ENCODE data around the gene MYH10. TPM values are rescaled to one million over a fixed set of nuclear protein-coding genes. Genes with fewer than 3 reads are reported as not detected.

The MYH10 gene
- total RNA-seq, 1 donor from 2014 or later: 49.7 TPM

DNA sequence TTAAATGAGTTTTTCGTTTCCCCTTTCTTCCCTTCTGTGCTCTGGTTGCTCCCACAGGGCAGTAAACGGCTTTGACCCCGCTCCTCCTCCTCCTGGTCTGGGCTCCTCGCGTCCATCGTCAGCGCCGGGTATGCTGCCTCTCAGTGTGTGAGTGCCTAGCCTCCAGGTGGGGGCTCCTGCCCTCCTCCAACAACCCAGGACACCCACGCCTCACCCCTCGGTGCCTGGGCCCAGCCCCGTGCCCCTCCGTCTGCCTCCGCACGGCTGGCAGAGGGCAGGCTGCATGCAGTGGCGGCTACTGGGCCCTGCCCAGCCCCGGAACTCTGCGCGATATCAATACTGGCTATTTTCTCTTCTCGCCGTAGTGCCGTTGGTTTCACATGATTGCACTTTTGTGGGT, 163.7 kb downstream of the MYH10 start:
- H3K4me3 ChIP-seq: no peak overlapping the region
- H3K4me1 ChIP-seq: peaks cover 63% of the 10 kb centered on the region
- H3K9me3 ChIP-seq (replicated peaks): no peaks in the 10 kb centered on the region
- no peak overlapping the region for H3K27ac ChIP-seq (replicated peaks)
- peaks cover 50% of the 10 kb centered on the region for H3K36me3 ChIP-seq
- TF ChIP-seq, protein P1, sequence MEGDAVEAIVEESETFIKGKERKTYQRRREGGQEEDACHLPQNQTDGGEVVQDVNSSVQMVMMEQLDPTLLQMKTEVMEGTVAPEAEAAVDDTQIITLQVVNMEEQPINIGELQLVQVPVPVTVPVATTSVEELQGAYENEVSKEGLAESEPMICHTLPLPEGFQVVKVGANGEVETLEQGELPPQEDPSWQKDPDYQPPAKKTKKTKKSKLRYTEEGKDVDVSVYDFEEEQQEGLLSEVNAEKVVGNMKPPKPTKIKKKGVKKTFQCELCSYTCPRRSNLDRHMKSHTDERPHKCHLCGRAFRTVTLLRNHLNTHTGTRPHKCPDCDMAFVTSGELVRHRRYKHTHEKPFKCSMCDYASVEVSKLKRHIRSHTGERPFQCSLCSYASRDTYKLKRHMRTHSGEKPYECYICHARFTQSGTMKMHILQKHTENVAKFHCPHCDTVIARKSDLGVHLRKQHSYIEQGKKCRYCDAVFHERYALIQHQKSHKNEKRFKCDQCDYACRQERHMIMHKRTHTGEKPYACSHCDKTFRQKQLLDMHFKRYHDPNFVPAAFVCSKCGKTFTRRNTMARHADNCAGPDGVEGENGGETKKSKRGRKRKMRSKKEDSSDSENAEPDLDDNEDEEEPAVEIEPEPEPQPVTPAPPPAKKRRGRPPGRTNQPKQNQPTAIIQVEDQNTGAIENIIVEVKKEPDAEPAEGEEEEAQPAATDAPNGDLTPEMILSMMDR (IDR thresholded peaks at IDR 0.05; ENCODE audit: borderline replicate concordance): no peak
- intact Hi-C loops (cut with micrococcal nuclease): no loop called here
- no peak for DNase-seq
- no peaks in the 10 kb centered on the region for H3K27me3 ChIP-seq (ENCODE audit: low read depth)

DNA sequence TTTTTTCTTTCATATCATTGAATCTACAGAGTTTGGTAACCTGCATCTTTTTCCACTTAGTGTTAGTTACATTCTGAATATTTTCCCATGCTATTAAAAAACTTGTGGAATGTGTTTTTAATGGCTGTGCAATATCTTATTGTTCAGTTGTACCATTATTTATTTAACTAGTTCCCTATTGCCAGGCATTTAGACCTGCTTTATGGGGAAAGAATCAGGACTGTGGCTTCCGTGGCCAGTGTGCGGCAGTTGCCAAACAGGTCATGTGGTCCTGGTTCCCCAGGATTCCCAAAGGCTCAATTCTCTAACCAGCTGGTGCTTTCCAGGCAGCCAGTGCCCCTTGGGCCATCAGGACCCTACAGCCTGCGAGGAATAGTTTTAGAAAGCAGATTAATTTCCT, 164.1 kb downstream of the MYH10 start:
- TF ChIP-seq, protein P1 (IDR thresholded peaks at IDR 0.05; ENCODE audit: borderline replicate concordance): no peak
- H3K4me3 ChIP-seq: no peak overlapping the region
- peaks cover 50% of the 10 kb centered on the region for H3K36me3 ChIP-seq
- no peaks in the 10 kb centered on the region for H3K9me3 ChIP-seq (replicated peaks)
- DNase-seq: no peak
- no peak overlapping the region for H3K27ac ChIP-seq (replicated peaks)
- intact Hi-C loops (cut with micrococcal nuclease): no loop called here
- H3K27me3 ChIP-seq (ENCODE audit: low read depth): no peaks in the 10 kb centered on the region
- H3K4me1 ChIP-seq: peaks cover 63% of the 10 kb centered on the region

DNA sequence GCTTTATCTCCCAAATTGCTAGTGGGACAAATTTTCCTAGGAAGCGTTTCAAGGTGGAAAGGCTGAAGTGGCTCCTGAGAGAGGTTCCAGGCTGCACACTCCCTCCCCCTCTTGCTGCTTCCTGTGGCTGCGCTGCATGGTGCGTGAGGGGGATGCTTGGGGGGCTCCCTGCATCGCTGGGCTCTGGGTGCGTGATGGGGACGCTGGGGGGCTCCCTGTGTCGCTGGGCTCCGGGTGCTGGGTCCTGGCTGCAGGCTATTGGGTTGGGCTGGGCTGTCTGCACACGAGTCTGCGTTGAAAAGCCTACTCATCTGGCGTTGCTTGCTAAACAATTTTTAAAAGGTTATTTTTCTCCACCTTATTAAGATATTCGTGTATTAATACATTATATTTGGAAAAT, 164.8 kb downstream of the MYH10 start:
- intact Hi-C loops (cut with micrococcal nuclease): no loop called here
- peaks cover 58% of the 10 kb centered on the region for H3K4me1 ChIP-seq
- no peaks in the 10 kb centered on the region for H3K27me3 ChIP-seq (ENCODE audit: low read depth)
- H3K36me3 ChIP-seq: peaks cover 56% of the 10 kb centered on the region
- TF ChIP-seq, protein P1 (IDR thresholded peaks at IDR 0.05; ENCODE audit: borderline replicate concordance): no peak
- no peaks in the 10 kb centered on the region for H3K9me3 ChIP-seq (replicated peaks)
- H3K27ac ChIP-seq (replicated peaks): no peak overlapping the region
- no peak overlapping the region for H3K4me3 ChIP-seq
- no peak for DNase-seq

DNA sequence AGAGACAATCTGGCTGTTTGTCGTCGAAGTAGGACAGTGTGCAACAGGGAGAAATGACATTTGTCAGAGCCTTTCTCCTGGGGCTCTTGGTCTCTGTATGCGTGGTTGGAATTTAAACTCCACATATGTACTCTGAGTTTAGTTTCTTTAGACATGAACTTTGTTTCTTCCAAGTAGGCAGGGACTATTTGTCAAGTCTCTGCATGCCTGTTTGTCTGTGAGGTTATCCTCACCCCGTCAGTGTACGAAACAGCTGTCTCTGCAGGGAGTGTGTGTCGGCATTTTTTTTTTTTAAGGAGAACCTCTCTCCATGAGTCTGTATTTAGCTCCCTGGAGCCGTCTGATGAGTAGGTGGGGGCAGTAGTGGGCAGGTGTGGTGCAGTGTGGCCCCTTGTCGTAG, 165.2 kb downstream of the MYH10 start:
- Histone ChIP-seq H3K27ac (replicated peaks) (no peak overlapping the region), H3K4me3 (no peak overlapping the region), H3K9me3 (replicated peaks) (no peaks in the 10 kb centered on the region), H3K4me1 (peaks cover 54% of the 10 kb centered on the region), H3K36me3 (peaks cover 60% of the 10 kb centered on the region), H3K27me3 (ENCODE audit: low read depth) (no peaks in the 10 kb centered on the region)
- TF ChIP-seq, protein P1 (IDR thresholded peaks at IDR 0.05; ENCODE audit: borderline replicate concordance): no peak
- intact Hi-C loops (cut with micrococcal nuclease): no loop called here
- DNase-seq: no peak

DNA sequence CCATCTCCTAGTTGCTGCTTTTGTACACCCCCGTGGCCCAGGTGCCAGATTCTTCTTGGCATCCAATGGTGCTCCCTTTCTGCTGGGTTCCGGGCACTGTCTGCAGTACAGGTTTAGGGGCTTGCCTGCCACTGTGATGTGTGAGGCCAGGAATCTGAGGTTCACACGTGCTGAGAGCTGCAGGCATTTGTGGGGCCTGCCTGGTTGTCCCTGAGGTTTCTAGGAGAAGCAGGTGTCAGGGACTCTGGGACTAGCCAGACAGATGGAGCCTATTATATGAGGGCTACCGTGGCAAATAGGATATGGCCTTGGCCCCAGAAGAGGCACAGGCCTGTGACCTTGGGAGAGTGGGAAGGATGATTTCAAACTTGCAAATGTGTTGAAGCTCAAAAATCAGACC, 165.6 kb downstream of the MYH10 start:
- H3K4me3 ChIP-seq: no peak overlapping the region
- peaks cover 64% of the 10 kb centered on the region for H3K36me3 ChIP-seq
- intact Hi-C loops (cut with micrococcal nuclease): no loop called here
- no peaks in the 10 kb centered on the region for H3K9me3 ChIP-seq (replicated peaks)
- no peak overlapping the region for H3K27ac ChIP-seq (replicated peaks)
- TF ChIP-seq, protein P1 (IDR thresholded peaks at IDR 0.05; ENCODE audit: borderline replicate concordance): no peak
- no peaks in the 10 kb centered on the region for H3K27me3 ChIP-seq (ENCODE audit: low read depth)
- peaks cover 50% of the 10 kb centered on the region for H3K4me1 ChIP-seq
- DNase-seq: no peak

DNA sequence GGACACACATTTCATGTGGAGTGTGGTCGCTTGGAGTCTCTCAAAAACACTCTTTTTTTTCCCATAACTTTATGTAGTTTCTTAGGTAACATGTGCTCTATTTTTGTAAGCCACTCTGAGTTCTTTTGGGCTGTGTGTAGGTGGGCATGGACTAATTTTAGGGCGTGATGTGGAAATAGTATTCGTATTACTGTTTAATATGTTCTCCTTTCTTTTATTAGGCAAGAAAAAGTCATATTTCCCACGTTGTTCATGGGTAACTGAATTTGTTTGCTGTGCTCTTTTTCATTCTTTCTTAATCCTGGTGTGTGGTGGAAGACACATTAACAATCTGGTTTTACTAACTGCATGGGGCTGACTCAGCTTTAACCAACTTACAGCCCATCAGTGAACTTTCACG, 167.4 kb downstream of the MYH10 start:
- intact Hi-C loops (cut with micrococcal nuclease): no loop called here
- Histone ChIP-seq H3K27ac (replicated peaks) (no peak overlapping the region), H3K4me3 (no peak overlapping the region), H3K4me1 (peaks cover 31% of the 10 kb centered on the region), H3K9me3 (replicated peaks) (no peaks in the 10 kb centered on the region), H3K27me3 (ENCODE audit: low read depth) (no peaks in the 10 kb centered on the region), H3K36me3 (peaks cover 76% of the 10 kb centered on the region)
- TF ChIP-seq, protein P1 (IDR thresholded peaks at IDR 0.05; ENCODE audit: borderline replicate concordance): no peak
- no peak for DNase-seq
